ENCODE results near the gene ERBB2.
A peak's percentile ranks its signal among the peaks of the same experiment; 100 is the strongest.

ERBB2 gene

DNA sequence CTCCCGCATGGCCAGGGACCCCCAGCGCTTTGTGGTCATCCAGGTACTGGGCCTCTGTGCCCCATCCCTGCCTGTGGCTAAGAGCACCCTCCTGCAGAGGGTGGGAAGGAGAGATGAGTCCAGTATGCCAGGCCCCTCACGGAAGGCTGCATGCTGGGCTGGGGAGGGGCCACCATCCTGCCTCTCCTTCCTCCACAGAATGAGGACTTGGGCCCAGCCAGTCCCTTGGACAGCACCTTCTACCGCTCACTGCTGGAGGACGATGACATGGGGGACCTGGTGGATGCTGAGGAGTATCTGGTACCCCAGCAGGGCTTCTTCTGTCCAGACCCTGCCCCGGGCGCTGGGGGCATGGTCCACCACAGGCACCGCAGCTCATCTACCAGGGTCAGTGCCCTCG lies 26.8 kb downstream of the ERBB2 start:
- no peak for DNase-seq (ENCODE audit: low spot score)

DNA sequence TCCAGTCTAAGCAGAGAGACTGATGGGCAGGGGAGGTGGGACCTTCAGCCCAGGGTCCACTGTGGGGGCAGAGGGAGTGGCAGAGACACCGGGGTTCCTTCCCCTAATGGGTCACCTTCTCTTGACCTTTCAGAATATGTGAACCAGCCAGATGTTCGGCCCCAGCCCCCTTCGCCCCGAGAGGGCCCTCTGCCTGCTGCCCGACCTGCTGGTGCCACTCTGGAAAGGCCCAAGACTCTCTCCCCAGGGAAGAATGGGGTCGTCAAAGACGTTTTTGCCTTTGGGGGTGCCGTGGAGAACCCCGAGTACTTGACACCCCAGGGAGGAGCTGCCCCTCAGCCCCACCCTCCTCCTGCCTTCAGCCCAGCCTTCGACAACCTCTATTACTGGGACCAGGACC lies 27.7 kb downstream of the ERBB2 start:
- no peak for DNase-seq (ENCODE audit: low spot score)

DNA sequence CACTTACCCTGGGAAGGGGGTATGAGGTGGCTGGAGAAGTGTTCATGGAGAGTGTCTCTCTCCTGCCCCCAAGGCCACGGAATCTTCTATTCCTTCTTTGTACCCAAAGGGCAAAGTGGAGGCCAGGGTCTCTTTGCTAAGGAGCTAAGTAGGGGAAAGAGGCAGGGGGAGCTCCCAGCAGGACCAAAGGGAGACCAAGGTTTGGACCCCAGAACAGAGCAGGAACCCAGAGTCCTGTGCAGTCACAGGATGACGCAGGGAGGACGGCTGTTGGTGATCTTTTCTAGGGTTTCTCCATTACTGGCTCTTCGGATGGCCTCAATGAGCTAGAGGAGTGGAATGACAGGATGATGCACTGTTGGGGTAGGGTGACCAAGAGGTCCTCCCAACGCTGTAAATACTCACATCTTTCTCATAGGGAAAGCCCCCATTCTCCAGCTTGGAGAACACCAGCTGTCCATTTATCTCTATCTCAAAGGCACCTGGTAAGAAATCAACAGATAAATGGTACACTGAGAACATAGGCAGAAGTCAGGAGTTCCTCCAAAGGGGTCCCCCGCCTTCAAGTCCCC lies 29.5 kb downstream of the ERBB2 start:
- no peak for DNase-seq (ENCODE audit: low spot score)

DNA sequence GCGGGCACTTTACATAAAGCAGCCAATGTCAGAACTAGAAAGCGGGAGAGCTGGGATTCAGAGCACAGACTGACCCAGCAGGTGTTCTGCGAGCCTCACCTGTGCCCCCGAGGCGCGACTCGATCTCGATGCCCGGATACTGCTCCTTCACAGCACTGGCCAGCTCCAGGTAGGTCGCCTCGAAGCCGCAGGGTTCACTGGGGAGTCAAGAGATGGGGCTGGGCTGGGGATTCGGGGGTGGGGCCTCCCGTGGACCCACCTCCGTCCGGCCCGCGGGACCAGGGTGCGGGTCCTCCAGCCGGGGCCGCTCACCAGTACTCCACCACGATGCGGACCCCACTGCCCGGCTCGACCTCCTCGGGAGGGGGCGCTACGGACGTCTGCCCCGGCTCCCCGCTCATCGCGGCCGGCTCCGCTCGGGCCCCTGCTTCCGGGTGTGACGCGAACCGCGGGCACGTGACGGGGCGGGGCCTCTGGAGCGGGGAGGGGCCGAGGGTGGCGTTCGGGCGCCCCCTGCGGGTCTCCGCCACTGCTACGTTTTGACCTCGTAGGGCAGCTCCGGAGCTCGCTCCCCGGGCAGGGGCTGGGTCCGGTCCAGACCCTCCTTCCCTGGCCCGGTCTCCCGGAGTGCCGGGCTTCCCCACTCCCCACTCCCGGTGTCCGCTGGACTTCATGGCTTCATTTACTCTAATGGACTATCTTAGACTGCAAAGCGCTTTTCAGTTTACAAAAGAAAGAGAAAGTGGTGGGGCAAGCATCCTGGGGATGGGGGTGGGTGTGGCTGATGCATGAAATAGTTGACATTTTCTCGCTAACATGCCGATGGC lies 30.4 kb downstream of the ERBB2 start, which contains the start of gene MIEN1:
TSS of gene MIEN1 (minus strand) at position 438 of the 827 bp plus-strand sequence. CDS start at position 401, 37 bp downstream.
- peak; percentile 97 for DNase-seq (ENCODE audit: low spot score)

DNA sequence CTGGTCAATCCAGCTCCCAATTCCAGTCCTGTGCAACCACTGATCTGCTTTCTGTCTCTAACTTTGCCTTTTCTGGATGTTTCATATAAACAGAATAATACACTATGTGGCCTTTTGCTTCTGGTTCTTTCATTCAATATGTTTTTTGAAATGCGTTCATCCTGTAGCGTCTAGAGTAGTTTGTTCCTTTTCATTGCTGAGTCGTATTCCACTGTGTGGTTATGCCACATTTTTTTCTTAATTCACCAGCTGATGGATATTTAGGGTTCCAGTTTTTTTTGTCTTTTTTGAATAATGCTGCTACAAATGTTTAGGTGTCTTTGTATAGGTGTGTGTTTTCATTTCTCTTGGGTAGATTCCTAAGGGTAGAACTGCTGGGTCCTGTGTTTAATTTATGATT lies 32.7 kb downstream of the ERBB2 start:
- no peak for DNase-seq (ENCODE audit: low spot score)

DNA sequence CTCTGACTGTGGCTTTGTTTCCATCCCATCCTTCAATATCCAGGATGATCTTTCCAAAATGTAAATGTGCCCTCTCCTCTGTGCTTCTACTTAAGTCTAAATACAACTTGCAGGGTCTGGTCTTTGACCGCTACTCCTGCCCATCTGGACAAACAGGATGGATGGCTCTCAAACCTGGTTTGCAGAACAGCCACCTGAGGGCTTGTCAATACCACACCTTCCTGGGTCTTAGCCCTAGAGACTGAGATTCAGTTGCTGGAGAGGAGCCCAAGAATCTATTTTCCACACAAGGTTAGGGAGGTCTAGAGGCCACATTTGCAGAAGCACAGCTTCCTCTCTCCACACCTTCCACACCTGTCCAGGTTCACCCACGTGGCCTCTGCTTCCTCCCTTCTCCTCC lies 36.0 kb downstream of the ERBB2 start:
- no peak for DNase-seq (ENCODE audit: low spot score)

DNA sequence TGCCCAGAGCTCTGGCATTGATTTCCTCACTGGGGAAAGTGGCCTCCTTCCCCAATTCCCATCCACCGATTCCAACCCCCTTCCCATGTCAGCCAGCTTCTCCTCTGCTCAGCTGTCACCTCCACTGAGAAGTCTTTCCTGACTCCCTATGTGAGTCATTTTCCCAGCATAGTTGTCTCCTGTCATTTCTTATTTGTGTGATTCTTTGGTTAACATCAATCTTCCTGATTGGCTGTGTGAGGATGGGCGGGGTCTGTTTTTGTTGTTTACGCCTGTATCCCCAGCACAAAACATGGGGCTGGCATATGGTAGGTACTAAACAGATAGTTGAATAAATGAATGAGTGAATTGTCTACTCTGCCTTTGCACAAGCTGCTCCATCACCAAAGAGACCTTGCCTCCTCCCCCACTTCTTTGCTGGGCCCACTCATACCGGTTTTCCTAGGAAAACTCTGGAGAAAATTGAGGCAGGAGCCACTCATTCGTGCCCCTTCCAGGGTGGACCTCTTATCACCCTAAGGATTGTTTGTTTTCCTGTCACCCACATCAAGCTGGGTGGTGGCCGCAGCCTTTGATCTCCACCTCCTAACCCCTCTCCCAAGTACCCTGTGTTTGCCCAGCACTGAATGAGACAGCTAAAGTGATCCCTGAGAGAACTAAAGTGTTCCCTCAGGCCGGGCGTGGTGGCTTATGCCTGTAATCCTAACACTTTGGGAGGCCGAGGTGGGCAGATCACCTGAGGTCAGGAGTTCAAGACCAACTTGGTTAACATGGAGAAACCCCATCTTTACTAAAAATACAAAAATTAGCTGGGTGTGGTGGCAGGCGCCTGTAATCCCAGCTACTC lies 36.7 kb downstream of the ERBB2 start:
- DNase-seq (ENCODE audit: low spot score): no peak

DNA sequence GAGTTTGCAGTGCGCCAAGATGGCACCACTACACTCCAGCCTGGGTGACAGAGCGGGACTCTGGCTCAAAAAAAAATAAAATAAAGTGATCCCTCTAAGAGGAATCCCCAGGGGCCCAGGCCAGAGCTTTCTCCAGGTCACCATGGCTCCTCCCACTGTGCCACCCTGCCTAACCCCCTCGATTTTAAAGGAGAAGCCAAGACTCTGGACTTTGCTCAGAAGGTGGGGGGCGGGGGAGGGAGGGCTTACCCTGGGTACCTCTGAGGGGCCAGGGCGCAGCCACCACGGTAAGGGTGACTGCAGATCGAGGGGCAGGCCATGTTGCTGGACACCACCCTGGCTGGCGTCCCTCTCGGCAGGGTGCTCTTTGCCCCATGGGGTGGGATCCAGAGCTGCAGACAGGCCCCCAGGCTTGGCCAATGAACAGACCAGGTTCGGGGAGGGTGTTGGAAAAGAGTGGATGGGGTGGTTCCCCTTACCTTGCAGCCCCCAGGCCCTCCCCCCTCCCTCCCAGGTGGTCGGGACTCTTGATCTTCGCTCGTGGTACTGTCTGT lies 37.4 kb downstream of the ERBB2 start:
- DNase-seq (ENCODE audit: low spot score): no peak

DNA sequence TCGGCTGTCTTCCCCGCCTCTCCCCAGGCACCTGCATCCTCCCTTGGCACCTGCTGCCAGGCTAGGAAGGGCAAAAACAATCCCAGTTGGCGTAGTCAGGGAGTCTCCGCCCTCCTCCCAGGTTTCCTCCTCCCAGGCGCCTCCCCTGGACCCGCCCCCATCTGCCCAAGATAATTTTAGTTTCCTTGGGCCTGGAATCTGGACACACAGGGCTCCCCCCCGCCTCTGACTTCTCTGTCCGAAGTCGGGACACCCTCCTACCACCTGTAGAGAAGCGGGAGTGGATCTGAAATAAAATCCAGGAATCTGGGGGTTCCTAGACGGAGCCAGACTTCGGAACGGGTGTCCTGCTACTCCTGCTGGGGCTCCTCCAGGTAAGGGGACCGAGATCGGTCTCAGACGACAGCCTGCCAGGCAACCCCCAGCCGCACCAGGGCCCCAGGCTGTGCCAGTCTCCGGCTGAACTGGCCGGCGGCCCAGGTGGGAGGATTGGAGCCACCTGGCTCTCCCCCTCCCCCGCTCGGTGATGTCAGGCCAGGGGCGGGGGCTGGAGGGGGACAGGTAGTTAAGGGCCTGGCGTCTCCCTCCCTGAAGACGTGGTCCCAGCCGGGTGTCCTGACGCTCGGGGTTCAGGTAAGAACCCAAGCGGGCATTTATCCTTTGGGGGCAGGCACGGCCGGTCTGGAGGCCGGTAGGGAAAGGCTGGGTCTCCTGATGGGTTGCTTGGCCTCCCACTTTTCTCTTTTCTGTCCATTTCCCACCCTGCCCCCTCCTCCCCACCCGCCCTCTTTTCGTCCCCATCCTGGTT lies 38.1 kb downstream of the ERBB2 start, which contains the start of gene GRB7:
TSS of gene GRB7 (plus strand) at position 179 of the 808 bp plus-strand sequence. CDS start 4,364 bp downstream, outside the sequence.
- DNase-seq (ENCODE audit: low spot score): no peak

DNA sequence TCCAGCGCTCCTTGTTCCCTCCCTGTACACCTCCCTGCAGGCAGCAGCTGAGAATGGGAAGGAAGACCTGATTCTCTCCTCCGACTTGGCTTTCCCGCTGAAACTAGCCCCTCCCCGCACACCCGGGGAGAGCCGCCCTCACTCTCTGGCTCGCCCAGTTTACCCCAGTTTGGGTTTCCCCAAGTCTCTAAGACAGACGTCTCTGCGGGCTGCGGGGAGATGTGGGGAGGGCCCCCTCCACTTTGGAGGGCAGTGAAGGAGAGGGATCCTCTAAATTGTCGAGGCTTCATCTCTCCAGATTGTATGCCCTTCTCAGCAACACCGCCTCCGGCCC lies 38.7 kb downstream of the ERBB2 start:
- DNase-seq (ENCODE audit: low spot score): no peak

DNA sequence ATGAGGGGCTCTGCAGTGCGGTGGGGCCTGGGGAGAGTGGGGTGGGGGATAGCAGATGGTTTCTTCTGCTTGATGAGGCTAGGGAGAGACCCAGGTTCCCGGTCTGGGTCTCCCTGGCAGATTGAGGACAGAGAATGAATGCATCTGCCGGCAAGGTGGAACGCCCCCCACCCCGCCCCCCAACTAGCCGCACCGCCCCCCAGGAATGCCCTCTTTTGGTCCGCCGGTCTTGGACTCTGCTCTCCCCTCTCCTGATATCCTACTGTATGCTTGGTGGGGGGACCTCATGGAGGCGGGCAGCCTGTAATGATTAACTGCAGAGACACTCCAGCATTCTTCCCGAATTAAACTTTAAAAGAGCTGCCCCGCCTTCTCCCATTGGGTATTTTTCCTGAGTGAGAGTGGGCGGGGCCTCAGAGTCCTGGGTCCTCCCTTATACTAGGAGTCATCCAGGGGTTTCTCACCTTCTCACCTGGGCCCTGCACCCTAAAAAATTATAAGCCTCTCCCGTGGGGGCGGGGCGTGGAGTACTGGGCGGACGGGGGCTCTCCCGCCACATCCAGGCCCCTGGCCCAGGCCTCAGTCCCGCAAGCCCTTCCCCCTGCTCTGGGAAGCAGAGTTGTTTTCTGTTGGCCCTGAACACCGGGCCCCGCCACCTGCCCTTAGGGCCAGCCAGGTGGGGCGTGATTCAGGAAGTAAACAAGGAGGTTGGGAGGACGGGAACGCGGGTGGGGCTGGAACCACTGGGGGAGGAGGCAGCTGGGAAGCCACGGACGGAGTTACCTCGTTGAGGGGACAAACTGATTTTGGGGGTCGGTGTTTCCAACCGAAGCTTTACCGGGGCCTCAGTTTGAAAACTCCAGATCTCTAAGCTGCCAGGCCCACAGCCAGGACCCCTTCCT lies 39.4 kb downstream of the ERBB2 start:
- no peak for DNase-seq (ENCODE audit: low spot score)

DNA sequence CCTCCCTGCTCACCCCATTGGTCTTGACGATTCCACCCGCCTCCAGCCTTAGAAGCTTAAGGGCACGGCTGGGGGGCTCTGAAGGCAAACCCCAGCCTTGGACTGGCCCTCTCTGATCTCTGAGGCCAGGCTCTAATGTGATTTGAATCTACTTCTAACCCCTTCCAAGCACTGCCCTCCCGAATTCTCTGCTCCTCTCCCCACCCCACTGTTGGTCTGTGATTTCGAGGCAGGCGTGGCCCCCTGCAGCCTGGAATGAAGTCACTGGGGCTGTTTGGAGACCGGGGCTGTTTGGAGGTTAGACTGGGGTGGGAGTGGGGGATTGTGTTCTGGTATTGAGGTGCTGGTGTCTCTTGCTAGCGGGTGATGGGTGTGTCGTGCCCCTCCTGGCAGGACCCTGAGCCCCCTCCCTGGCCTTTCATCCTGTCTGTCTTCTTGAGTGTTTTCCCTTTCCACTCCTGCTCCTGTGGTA lies 40.1 kb downstream of the ERBB2 start:
- no peak for DNase-seq (ENCODE audit: low spot score)

DNA sequence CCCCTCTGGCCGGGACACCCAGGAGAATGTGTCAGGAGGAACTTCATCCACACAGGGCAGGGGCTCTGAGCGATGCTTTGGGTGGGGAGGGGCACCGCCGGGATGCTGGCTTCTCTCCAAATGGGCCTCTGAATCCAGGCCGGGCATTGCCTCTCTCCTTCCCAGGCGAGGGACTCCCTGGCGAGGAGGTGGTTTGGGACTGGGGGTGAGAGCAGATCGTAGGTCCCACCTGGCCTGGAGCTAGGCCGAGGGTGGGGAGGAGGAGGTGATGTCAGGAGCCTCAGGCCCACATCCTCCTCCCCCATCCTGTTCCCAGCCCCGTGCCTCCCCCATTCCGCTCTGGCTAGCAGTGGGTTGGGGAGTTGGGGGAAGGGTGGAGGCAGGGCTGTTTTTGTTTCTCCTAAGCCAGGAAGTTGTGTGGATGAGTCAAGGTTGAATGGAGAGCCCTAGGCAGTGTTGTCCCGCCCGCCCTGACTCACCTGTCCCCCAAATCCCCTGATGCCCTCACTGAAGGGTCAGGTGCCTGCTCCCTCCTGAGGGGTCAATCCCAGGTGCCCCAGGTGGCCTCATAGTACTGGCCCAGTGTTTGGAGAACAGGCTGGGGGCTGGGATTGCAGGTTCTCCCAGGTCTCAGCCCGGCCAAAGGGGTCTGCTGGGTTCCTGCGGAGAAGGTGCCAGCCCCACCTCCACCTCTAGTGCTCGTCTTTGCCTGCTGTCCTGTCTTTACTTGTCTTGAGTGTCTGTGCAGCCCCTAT lies 40.7 kb downstream of the ERBB2 start:
- no peak for DNase-seq (ENCODE audit: low spot score)

DNA sequence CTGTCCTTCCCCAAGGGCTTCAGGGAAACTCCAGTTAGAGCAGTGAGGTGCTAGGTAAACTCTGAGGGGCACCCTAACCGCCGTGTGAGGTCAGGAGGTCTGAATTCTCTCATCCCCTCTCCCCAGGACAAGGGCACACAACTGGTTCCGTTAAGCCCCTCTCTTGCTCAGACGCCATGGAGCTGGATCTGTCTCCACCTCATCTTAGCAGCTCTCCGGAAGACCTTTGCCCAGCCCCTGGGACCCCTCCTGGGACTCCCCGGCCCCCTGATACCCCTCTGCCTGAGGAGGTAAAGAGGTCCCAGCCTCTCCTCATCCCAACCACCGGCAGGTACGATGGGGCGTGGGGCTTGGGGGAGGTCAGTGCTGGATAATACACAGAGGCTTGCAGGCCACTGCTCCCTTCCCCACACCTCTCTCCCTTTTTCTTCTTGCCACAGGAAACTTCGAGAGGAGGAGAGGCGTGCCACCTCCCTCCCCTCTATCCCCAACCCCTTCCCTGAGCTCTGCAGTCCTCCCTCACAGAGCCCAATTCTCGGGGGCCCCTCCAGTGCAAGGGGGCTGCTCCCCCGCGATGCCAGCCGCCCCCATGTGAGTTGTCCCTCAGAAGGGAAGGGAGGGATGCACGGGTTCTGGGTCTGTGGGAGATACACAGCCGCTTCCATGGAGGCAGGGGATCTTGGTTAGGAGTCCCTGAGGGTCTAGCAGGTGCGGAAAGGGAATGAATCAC lies 42.4 kb downstream of the ERBB2 start:
- no peak for DNase-seq (ENCODE audit: low spot score)

DNA sequence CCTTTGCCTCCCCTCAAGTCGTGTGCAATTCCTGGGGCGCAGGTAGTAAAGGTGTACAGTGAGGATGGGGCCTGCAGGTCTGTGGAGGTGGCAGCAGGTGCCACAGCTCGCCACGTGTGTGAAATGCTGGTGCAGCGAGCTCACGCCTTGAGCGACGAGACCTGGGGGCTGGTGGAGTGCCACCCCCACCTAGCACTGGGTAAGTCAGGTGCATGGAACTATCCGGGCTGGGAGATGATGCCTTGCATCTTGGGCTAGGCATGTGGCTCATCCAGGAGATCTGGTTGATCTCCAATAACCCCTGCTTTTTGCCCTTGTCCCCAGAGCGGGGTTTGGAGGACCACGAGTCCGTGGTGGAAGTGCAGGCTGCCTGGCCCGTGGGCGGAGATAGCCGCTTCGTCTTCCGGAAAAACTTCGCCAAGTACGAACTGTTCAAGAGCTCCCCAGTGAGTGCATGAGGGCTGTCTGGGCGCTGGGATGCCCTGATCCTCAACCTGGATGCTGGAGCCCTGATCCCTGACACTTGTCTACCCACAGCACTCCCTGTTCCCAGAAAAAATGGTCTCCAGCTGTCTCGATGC lies 43.1 kb downstream of the ERBB2 start:
- DNase-seq (ENCODE audit: low spot score): no peak

DNA sequence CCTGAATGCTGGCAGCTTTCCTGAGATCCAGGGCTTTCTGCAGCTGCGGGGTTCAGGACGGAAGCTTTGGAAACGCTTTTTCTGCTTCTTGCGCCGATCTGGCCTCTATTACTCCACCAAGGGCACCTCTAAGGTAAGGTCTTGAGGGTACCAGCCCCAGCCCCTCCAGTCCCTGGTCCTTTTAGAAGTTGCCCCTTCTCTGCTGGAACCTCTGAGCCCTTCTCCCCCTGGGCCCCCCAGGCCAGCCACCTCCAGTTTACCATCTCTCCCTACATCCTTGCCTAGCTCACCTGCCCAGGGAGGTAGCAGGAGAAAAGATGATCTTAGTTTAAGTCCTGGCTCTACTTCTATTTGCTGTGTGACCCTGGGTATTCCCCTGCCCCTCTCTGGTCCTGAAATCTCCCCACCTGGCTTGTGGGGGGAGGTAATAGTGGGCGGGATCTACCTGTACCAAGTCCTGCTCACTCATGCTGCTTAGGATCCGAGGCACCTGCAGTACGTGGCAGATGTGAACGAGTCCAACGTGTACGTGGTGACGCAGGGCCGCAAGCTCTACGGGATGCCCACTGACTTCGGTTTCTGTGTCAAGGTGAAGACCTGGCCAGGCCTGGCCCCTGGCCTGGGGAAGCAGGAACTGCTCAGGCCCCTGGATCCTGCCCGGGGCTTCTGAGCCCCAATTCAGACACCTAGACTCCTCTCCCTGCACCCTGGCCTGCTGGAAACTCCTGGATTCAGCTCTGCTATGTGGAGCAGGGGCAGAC lies 44.4 kb downstream of the ERBB2 start:
- DNase-seq (ENCODE audit: low spot score): no peak

DNA sequence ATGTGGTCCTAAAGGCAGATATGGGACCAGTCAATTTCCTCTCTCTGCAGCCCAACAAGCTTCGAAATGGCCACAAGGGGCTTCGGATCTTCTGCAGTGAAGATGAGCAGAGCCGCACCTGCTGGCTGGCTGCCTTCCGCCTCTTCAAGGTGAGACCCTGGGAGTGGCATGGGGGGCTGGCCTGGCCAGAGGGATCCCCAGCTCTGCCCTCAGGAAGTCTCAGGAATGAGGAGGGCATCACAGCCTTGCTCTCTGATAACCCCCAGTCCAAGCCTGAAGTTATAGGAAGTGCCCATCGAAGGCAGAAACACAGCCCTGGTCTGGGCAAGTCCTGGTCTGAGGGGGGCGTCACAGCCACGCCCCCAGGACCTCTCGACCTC lies 45.0 kb downstream of the ERBB2 start:
- no peak for DNase-seq (ENCODE audit: low spot score)
